Fibroblast of upper back skin (primary cell): ENCODE data around the gene NLRP6.
"Not testable (repeated sequence)": the region's sequence is repeated elsewhere in the genome, so short reads cannot be mapped to it uniquely, and the experiment has no call there.

Experiments
- DNase-seq: peaks from one replicate; pipeline ENCODE4 v3.0.0-alpha.2; 2013

The NLRP6 gene

GRCh38 chr11:294780-295179 lies 16.6 kb downstream of the NLRP6 start:
- DNase-seq = no peak

GRCh38 chr11:295351-296170 lies 17.4 kb downstream of the NLRP6 start:
- DNase-seq = no peak

GRCh38 chr11:296171-297050 lies 18.2 kb downstream of the NLRP6 start:
- no peak for DNase-seq

- DNase-seq = no peak
These were observed 18.9 kb downstream of the NLRP6 start for GRCh38 chr11:297051-297585.

- peak; percentile 48 for DNase-seq
These were observed 19.6 kb downstream of the NLRP6 start for GRCh38 chr11:297586-298405.

GRCh38 chr11:298406-299065 lies 20.3 kb downstream of the NLRP6 start:
- DNase-seq = no peak

- DNase-seq = no peak
These were observed 21.1 kb downstream of the NLRP6 start, which contains the start of gene IFITM5 for GRCh38 chr11:299081-299891. TSS of gene IFITM5 (minus strand) at chr11:299526. CDS start at chr11:299490, 36 bp downstream.

- DNase-seq = peak; percentile 25
These were observed 21.9 kb downstream of the NLRP6 start for GRCh38 chr11:299951-300735.

GRCh38 chr11:303363-303762 lies 25.2 kb downstream of the NLRP6 start:
- DNase-seq = no peak

- DNase-seq = no peak
These were observed 25.9 kb downstream of the NLRP6 start for GRCh38 chr11:304061-304506.

GRCh38 chr11:304915-305843 lies 27.0 kb downstream of the NLRP6 start:
- peak; percentile 80 for DNase-seq

GRCh38 chr11:305844-306211 lies 27.6 kb downstream of the NLRP6 start:
- no peak for DNase-seq

- DNase-seq = no peak
These were observed 28.6 kb downstream of the NLRP6 start for GRCh38 chr11:306645-307371.

- DNase-seq = peak; percentile 91
These were observed 29.8 kb downstream of the NLRP6 start, which contains the start of gene IFITM2 for GRCh38 chr11:307766-308708. TSS of gene IFITM2 (plus strand) at chr11:307816. CDS start at chr11:308193, 377 bp downstream.

GRCh38 chr11:308740-309665 lies 30.8 kb downstream of the NLRP6 start:
- not testable (repeated sequence) for DNase-seq
